Endothelial cell of umbilical vein (primary cell): ENCODE measurements around the gene FGD6. TPM values are rescaled to one million over a fixed set of nuclear protein-coding genes. Genes with fewer than 3 reads are reported as not detected.

Experiments used
- BruUV-seq: library from RNA; stranded (reverse); fragments of 400-500 nt; replicated peaks from 2 replicates; lab custom pipeline; 2021; lab: Mats Ljungman, UMichigan
- CTCF ChIA-PET: fragments of 300-600, 350-600 bp; sonication (Branson Sonifier 250); formaldehyde crosslinking; loops from one replicate; lab custom pipeline; 2021; ENCODE audit warnings: antibody characterized with exemption, inconsistent platforms; lab: Charles Lee
- POLR2A ChIA-PET: fragments of 300-600, 350-600 bp; sonication (Branson Sonifier 250); formaldehyde crosslinking; loops from one replicate; lab custom pipeline; 2021; ENCODE audit warnings: antibody characterized with exemption, inconsistent platforms; lab: Charles Lee
- DNase-seq: peaks from one replicate; pipeline ENCODE4 v3.0.0-alpha.2; 2011; ENCODE audit warnings: low read depth, low spot score
- FAIRE-seq: peaks from 2 replicates; lab custom pipeline; 2011; peaks lifted over from hg19 to GRCh38; lab: Jason Lieb, UNC
- H2AFZ ChIP-seq: 2 replicates; pipeline ENCODE4 v1.6.0; 2012; ENCODE audit warnings: low read depth, low read length, control low read depth, inconsistent platforms
- H3K27ac ChIP-seq: 2 replicates; pipeline ENCODE4 v1.5.1; 2011; ENCODE audit warnings: low read depth, mild to moderate bottlenecking, control low read depth, low read length, moderate library complexity; ENCODE audit not compliant: insufficient read depth
- H3K27me3 ChIP-seq, 2 experiments: 2 replicates each; pipeline versions ENCODE4 v1.6.0 to v1.6.1; 2011; ENCODE audit warnings: low read length in 2 of 2, mixed read lengths in 1 of 2; ENCODE audit not compliant: control insufficient read depth in 2 of 2, insufficient read depth in 2 of 2
- H3K36me3 ChIP-seq, 2 experiments: 2 replicates in 1 of 2; 3 replicates in 1 of 2; pipeline ENCODE4 v1.5.1; 2011; ENCODE audit warnings: low read length in 2 of 2, mild to moderate bottlenecking in 1 of 2, moderate library complexity in 1 of 2; ENCODE audit not compliant: control insufficient read depth in 2 of 2, insufficient read depth in 2 of 2; ENCODE audit errors: extremely low read depth in 1 of 2
- H3K4me1 ChIP-seq: 3 replicates; pipeline ENCODE4 v1.5.1; 2011; ENCODE audit warnings: mild to moderate bottlenecking, low read length; ENCODE audit not compliant: control insufficient read depth, insufficient read depth; ENCODE audit errors: extremely low read depth
- H3K4me2 ChIP-seq: 2 replicates; pipeline ENCODE4 v1.6.1; 2011; ENCODE audit warnings: low read length, control low read depth, mixed read lengths; ENCODE audit not compliant: insufficient read depth
- H3K4me3 ChIP-seq, 3 experiments: fragments of 200-600 bp in 1 of 3; sonication (generic), shearing (Covaris generic) in 1 of 3; replicated peaks in 1 of 3; 2 replicates each; pipeline ENCODE4 v1.5.1; 2011 to 2016; ENCODE audit warnings: control low read depth in 3 of 3, low read length in 3 of 3, mild to moderate bottlenecking in 2 of 3, inconsistent platforms in 1 of 3, low read depth in 1 of 3, moderate library complexity in 1 of 3; ENCODE audit not compliant: insufficient read depth in 1 of 3
- H3K79me2 ChIP-seq: 2 replicates; pipeline ENCODE4 v1.6.0; 2012; ENCODE audit warnings: low read length, inconsistent platforms; ENCODE audit not compliant: control insufficient read depth, insufficient read depth
- H3K9ac ChIP-seq: replicated peaks from 2 replicates; pipeline ENCODE3; 2011; ENCODE audit warnings: low read length, control low read depth; ENCODE audit not compliant: insufficient read depth; ENCODE audit errors: extremely low read depth
- H3K9me1 ChIP-seq: replicated peaks from 3 replicates; pipeline ENCODE4 v1.6.0; 2011; ENCODE audit warnings: mild to moderate bottlenecking, low read length; ENCODE audit not compliant: control insufficient read depth, insufficient read depth; ENCODE audit errors: extremely low read depth
- H3K9me3 ChIP-seq: replicated peaks from 2 replicates; pipeline ENCODE4 v1.5.1; 2012; ENCODE audit warnings: low read length, inconsistent platforms; ENCODE audit not compliant: control insufficient read depth, insufficient read depth
- H4K20me1 ChIP-seq: replicated peaks from 2 replicates; pipeline ENCODE3; 2011; ENCODE audit warnings: mild to moderate bottlenecking, low read length; ENCODE audit not compliant: control insufficient read depth, insufficient read depth; ENCODE audit errors: extremely low read depth
- EZH2 ChIP-seq: IDR thresholded peaks from 2 replicates; pipeline ENCODE4 v1.6.1; 2012; ENCODE audit warnings: borderline replicate concordance, low read depth, mild to moderate bottlenecking, moderate library complexity, low read length, inconsistent platforms; ENCODE audit not compliant: severe bottlenecking
- FOS ChIP-seq: IDR thresholded peaks from 2 replicates; pipeline ENCODE4 v1.6.1; 2011; ENCODE audit warnings: mild to moderate bottlenecking, low read length, moderate library complexity, borderline replicate concordance; ENCODE audit not compliant: insufficient read depth
- GATA2 ChIP-seq: IDR thresholded peaks from 2 replicates; pipeline ENCODE4 v1.7.0; 2011; ENCODE audit warnings: low read depth, mild to moderate bottlenecking, moderate library complexity, mixed read lengths, low read length; ENCODE audit not compliant: insufficient read length, insufficient read depth
- JUN ChIP-seq: IDR thresholded peaks from 2 replicates; pipeline ENCODE4 v1.6.1; 2011; ENCODE audit warnings: borderline replicate concordance, low read depth; ENCODE audit not compliant: insufficient read length, insufficient read depth
- MYC ChIP-seq: IDR thresholded peaks from one replicate; pipeline ENCODE4 v1.6.1; 2011; ENCODE audit warnings: mild to moderate bottlenecking, low read depth, low read length
- POLR2A ChIP-seq: IDR thresholded peaks from 2 replicates; pipeline ENCODE4 v1.6.1; 2012; ENCODE audit warnings: low read depth, mild to moderate bottlenecking, control low read depth, low read length
- POLR2AphosphoS5 ChIP-seq: IDR thresholded peaks from 2 replicates; pipeline ENCODE4 v1.6.1; 2012; ENCODE audit warnings: low read depth, mild to moderate bottlenecking, control low read depth, low read length, moderate library complexity; ENCODE audit not compliant: insufficient read depth
- dilution Hi-C: fragments of 300-500 bp; cut with MboI; formaldehyde crosslinking; loops from one replicate; pipeline ENCODE4 v1.15.0; 2019; ENCODE audit warnings: low sequenced_read_pairs; ENCODE audit not compliant: extremely low pct_ligation_motif_present
- intact Hi-C: fragments of 100-400 bp; cut with micrococcal nuclease; formaldehyde crosslinking; loops from one replicate; pipeline ENCODE4 v1.10.0; 2022
- polyA plus RNA-seq, 4 experiments: library from polyadenylated mRNA; depleted of rRNA in 3 of 4; stranded (reverse) in 3 of 4; unstranded in 1 of 4; fragments of >200 nt; gene quantifications; 2 replicates each; pipeline versions ENCODE4 v1.2.1 to v1.2.3, GENCODE V29; 2011 to 2012; ENCODE audit warnings: missing spikeins in 1 of 4
- total RNA-seq: library from RNA; stranded (reverse); gene quantifications from 2 replicates; pipeline ENCODE4 v1.2.3, GENCODE V29; 2021
- TF ChIP-seq, protein P1 (sequence below): IDR thresholded peaks from 2 replicates; pipeline ENCODE4 v1.6.1; 2011; ENCODE audit not compliant: insufficient read depth, insufficient read length
- TF ChIP-seq, protein P2 (sequence below), 2 donors: IDR thresholded peaks; 1 replicate in 1 of 2; 2 replicates in 1 of 2; pipeline ENCODE4 v1.5.1; 2011; ENCODE audit warnings: low read length in 2 of 2, mild to moderate bottlenecking in 2 of 2, moderate library complexity in 2 of 2, control low read depth in 1 of 2, inconsistent platforms in 1 of 2, low read depth in 1 of 2; ENCODE audit not compliant: insufficient read depth in 1 of 2; ENCODE audit errors: extremely low read depth in 1 of 2

FGD6 gene
- total and polyA plus RNA-seq, 2 donors (not counting 3 experiments of a cell fraction or from before 2014, with no cell fraction given), result 5.9 to 14.0 TPM

DNA sequence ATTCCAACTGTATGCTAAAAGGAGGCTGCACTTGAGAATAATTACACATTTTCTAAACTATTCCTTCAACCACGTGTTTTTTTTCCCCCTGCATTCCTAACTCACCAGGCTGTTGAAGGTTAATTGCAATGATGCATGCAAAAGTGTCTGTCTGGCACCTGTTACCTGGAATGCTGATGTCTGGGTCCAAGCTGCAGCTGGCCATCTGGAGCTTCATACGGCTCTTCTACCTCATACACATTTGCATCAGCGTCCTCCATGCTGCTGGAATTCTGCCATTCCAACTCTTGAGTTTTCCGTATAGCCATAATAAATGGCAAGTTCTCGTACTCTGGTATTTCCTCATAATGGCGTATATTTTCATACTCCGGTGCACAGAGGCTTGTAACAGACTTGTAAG is 8.6 kb downstream of the FGD6 start:
- H3K79me2 ChIP-seq, result peaks cover 24% of the 10 kb centered on the region

More for the DNA sequence above, 8.6 kb downstream of the FGD6 start:
- intact Hi-C loops (no loop called here), dilution Hi-C loops (loop anchor here (25.0 kb wide), 1 partner anchor 96 kb away; no protein-coding TSS in a partner anchor)
- Histone ChIP-seq H3K4me2 (no peak overlapping the region), H3K9ac (no peak overlapping the region), H3K9me3 (no peaks in the 10 kb centered on the region), H3K4me3 (no peak overlapping the region), H3K9me1 (no peaks in the 10 kb centered on the region), H3K27ac (no peak overlapping the region), H3K4me1 (peaks cover 43% of the 10 kb centered on the region), H4K20me1 (no peaks in the 10 kb centered on the region), H3K27me3 (no peaks in the 10 kb centered on the region), H3K36me3 (peaks cover 0 to 2% of the 10 kb centered on the region in 2 experiments), H2AFZ (no peak overlapping the region)
- ChIA-PET CTCF (no interaction called here), POLR2A (no interaction called here)
- no peak for DNase-seq
- TF ChIP-seq POLR2A, result no peak
- no peak for TF ChIP-seq JUN
- TF ChIP-seq EZH2, result no peak
- no peak for TF ChIP-seq POLR2AphosphoS5
- TF ChIP-seq FOS, result no peak
- TF ChIP-seq MYC, result no peak
- TF ChIP-seq GATA2, result no peak
- TF ChIP-seq, protein P1, sequence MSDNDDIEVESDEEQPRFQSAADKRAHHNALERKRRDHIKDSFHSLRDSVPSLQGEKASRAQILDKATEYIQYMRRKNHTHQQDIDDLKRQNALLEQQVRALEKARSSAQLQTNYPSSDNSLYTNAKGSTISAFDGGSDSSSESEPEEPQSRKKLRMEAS, result no peak
- TF ChIP-seq, protein P2, sequence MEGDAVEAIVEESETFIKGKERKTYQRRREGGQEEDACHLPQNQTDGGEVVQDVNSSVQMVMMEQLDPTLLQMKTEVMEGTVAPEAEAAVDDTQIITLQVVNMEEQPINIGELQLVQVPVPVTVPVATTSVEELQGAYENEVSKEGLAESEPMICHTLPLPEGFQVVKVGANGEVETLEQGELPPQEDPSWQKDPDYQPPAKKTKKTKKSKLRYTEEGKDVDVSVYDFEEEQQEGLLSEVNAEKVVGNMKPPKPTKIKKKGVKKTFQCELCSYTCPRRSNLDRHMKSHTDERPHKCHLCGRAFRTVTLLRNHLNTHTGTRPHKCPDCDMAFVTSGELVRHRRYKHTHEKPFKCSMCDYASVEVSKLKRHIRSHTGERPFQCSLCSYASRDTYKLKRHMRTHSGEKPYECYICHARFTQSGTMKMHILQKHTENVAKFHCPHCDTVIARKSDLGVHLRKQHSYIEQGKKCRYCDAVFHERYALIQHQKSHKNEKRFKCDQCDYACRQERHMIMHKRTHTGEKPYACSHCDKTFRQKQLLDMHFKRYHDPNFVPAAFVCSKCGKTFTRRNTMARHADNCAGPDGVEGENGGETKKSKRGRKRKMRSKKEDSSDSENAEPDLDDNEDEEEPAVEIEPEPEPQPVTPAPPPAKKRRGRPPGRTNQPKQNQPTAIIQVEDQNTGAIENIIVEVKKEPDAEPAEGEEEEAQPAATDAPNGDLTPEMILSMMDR (IDR thresholded peaks at IDR 0.05; ENCODE audit: extremely low read depth in 1 of 2, insufficient read depth in 1 of 2, low read depth in 1 of 2, low read length in 2 of 2), result no peak
- FAIRE-seq, result no peak
- BruUV-seq, result no TSS peak
